ENCODE data around the gene TRIM33. TPM values are rescaled to one million over a fixed set of nuclear protein-coding genes. Genes with fewer than 3 reads are reported as not detected.

Gene TRIM33
- total RNA-seq, 4 donors from 2014 or later, result 17.1 to 33.0 (median 25.3) TPM

GRCh38 chr1:114503916-114504422 is 7.0 kb downstream of the TRIM33 start:
- TF ChIP-seq, protein P1, sequence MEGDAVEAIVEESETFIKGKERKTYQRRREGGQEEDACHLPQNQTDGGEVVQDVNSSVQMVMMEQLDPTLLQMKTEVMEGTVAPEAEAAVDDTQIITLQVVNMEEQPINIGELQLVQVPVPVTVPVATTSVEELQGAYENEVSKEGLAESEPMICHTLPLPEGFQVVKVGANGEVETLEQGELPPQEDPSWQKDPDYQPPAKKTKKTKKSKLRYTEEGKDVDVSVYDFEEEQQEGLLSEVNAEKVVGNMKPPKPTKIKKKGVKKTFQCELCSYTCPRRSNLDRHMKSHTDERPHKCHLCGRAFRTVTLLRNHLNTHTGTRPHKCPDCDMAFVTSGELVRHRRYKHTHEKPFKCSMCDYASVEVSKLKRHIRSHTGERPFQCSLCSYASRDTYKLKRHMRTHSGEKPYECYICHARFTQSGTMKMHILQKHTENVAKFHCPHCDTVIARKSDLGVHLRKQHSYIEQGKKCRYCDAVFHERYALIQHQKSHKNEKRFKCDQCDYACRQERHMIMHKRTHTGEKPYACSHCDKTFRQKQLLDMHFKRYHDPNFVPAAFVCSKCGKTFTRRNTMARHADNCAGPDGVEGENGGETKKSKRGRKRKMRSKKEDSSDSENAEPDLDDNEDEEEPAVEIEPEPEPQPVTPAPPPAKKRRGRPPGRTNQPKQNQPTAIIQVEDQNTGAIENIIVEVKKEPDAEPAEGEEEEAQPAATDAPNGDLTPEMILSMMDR (IDR thresholded peaks at IDR 0.05 in 4 of 5, conservative IDR thresholded peaks at IDR 0.05 in 1 of 5), result no peak
- TF ChIP-seq POLR2A (IDR thresholded peaks at IDR 0.05), result no peak
- DNase-seq, result no peak
- in situ Hi-C loops (cut with MboI; ENCODE audit: low sequenced_read_pairs in 4 of 4), result loop anchor here in 1 of 4 donors (10.0 kb wide), 1 partner anchor 261 kb away; no protein-coding TSS in a partner anchor
- Histone ChIP-seq H3K36me3 (no peaks in the 10 kb centered on the region), H3K4me3 (no peak overlapping the region), H3K27me3 (no peaks in the 10 kb centered on the region), H3K4me1 (peaks cover 33% of the 10 kb centered on the region in 2 donors), H3K27ac (no peak overlapping the region), H3K9me3 (no peaks in the 10 kb centered on the region)
- ATAC-seq, result no peak
- intact Hi-C loops (cut with DNase I; ENCODE audit: low total_unique reads), result loop anchor here (10.0 kb wide), 1 partner anchor 699 kb away; no protein-coding TSS in a partner anchor

- H3K36me3 ChIP-seq, result no peaks in the 10 kb centered on the region
- no peak for TF ChIP-seq POLR2A (IDR thresholded peaks at IDR 0.05)
- TF ChIP-seq, protein P1 (IDR thresholded peaks at IDR 0.05 in 4 of 5, conservative IDR thresholded peaks at IDR 0.05 in 1 of 5), result no peak
- in situ Hi-C loops (cut with MboI; ENCODE audit: low sequenced_read_pairs in 4 of 4), result loop anchor here in 1 of 4 donors (10.0 kb wide), 1 partner anchor 263 kb away; no protein-coding TSS in a partner anchor
- H3K27ac ChIP-seq, result no peak overlapping the region
- H3K4me1 ChIP-seq, result peaks cover 18 to 22% of the 10 kb centered on the region in 2 donors
- intact Hi-C loops (cut with DNase I; ENCODE audit: low total_unique reads), result loop anchor here (10.0 kb wide), 1 partner anchor 697 kb away; no protein-coding TSS in a partner anchor
- DNase-seq (no peak), ATAC-seq (no peak)
- no peak overlapping the region for H3K4me3 ChIP-seq
- no peaks in the 10 kb centered on the region for H3K27me3 ChIP-seq
- no peaks in the 10 kb centered on the region for H3K9me3 ChIP-seq
Measured at GRCh38 chr1:114502080-114502479, 8.9 kb downstream of the TRIM33 start.

GRCh38 chr1:114499478-114499877 is 11.5 kb downstream of the TRIM33 start:
- intact Hi-C loops (cut with DNase I; ENCODE audit: low total_unique reads), result no loop called here
- H3K4me3 ChIP-seq, result no peak overlapping the region
- no peak overlapping the region for H3K27ac ChIP-seq
- TF ChIP-seq POLR2A (IDR thresholded peaks at IDR 0.05), result no peak
- TF ChIP-seq, protein P1 (IDR thresholded peaks at IDR 0.05 in 4 of 5, conservative IDR thresholded peaks at IDR 0.05 in 1 of 5), result no peak
- H3K27me3 ChIP-seq, result no peaks in the 10 kb centered on the region
- no peak for DNase-seq
- H3K36me3 ChIP-seq, result no peaks in the 10 kb centered on the region
- H3K4me1 ChIP-seq, result peaks cover 36 to 44% of the 10 kb centered on the region in 2 donors
- in situ Hi-C loops (cut with MboI; ENCODE audit: low sequenced_read_pairs in 4 of 4), result no loop called here
- no peak for ATAC-seq
- no peaks in the 10 kb centered on the region for H3K9me3 ChIP-seq

- DNase-seq (no peak), ATAC-seq (no peak)
- no peaks in the 10 kb centered on the region for H3K9me3 ChIP-seq
- H3K27me3 ChIP-seq, result no peaks in the 10 kb centered on the region
- no peak for TF ChIP-seq POLR2A (IDR thresholded peaks at IDR 0.05)
- intact Hi-C loops (cut with DNase I; ENCODE audit: low total_unique reads) (no loop called here), in situ Hi-C loops (cut with MboI; ENCODE audit: low sequenced_read_pairs in 4 of 4) (no loop called here)
- peaks cover 23 to 33% of the 10 kb centered on the region in 2 donors for H3K4me1 ChIP-seq
- no peak overlapping the region for H3K27ac ChIP-seq
- no peaks in the 10 kb centered on the region for H3K36me3 ChIP-seq
- H3K4me3 ChIP-seq, result no peak overlapping the region
Measured at GRCh38 chr1:114496089-114496488, 14.9 kb downstream of the TRIM33 start.

GRCh38 chr1:114495486-114495885 is 15.5 kb downstream of the TRIM33 start:
- Histone ChIP-seq H3K9me3 (no peaks in the 10 kb centered on the region), H3K4me1 (peaks cover 27 to 33% of the 10 kb centered on the region in 2 donors), H3K36me3 (no peaks in the 10 kb centered on the region), H3K4me3 (no peak overlapping the region), H3K27me3 (no peaks in the 10 kb centered on the region), H3K27ac (no peak overlapping the region)
- TF ChIP-seq, protein P1 (IDR thresholded peaks at IDR 0.05 in 4 of 5, conservative IDR thresholded peaks at IDR 0.05 in 1 of 5), result no peak
- no peak for TF ChIP-seq POLR2A (IDR thresholded peaks at IDR 0.05)
- ATAC-seq (no peak), DNase-seq (no peak)
- in situ Hi-C loops (cut with MboI; ENCODE audit: low sequenced_read_pairs in 4 of 4), result no loop called here
- intact Hi-C loops (cut with DNase I; ENCODE audit: low total_unique reads), result no loop called here
